Activated CD4-positive, alpha-beta T cell treated with anti-CD3 and anti-CD28 coated beads for 4 hours (primary cell): ENCODE results near the gene TICAM1.
"Not testable (repeated sequence)": the region's sequence is repeated elsewhere in the genome, so short reads cannot be mapped to it uniquely, and the experiment has no call there.

Source experiments
- DNase-seq, 2 donors: peaks; one replicate each; pipeline ENCODE4 v3.0.0-alpha.2; 2020

The TICAM1 gene

GRCh38 chr19:4844348-4845179 is 13.1 kb upstream of the TICAM1 start:
- no peak for DNase-seq

GRCh38 chr19:4843647-4843965 is 12.1 kb upstream of the TICAM1 start:
- DNase-seq: no peak

- DNase-seq: no peak
These were observed 7.7 kb upstream of the TICAM1 start for GRCh38 chr19:4839192-4839591.

DNA sequence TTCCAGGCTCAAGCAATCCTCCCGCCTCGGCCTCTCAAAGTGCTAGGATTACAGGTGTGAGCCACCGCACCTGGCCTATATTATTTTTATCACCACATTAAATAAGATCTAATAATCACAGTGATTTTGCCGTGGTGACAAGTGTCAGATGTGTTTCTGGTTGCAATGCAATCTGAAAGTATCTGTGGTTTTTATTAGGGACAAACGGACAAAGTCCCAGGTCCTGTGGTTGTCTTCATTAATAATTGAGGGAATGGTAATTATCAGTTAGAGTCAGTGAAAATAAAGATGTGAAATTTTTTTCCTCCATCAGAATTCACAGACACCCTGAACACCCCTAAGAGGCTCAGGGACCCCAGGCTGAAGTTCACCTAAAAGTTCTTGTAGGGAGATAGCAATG is 1.3 kb upstream of the TICAM1 start:
- no peak for DNase-seq

- not testable (repeated sequence) for DNase-seq
These were observed 448 bp upstream of the TICAM1 start for GRCh38 chr19:4831979-4832340.

DNA sequence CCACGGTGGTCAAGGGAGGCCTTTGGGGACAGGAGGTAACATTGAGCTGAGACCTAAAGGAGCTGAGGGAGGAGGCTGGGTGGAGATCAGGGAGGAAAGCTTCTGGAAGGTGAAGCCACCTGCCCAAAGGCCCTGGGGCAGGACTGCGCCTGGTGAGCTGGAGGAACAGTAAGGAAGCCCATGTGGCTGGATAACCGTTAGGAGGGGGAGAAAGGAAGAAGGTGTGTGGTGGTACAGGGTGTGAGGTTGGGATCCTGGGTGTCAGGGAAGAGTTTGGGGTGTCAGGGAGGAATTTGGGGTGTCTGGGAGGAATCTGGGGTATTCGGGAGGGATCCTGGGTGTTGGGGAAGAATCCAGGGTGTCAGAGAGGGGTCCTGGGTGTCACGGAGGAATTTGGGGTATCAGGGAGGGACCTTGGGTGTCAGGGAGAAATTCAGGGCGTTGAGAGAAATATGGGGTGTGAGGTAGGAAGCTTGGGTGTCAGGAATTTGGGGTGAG is 695 bp downstream of the TICAM1 start:
- DNase-seq: no peak

- no peak for DNase-seq
These were observed 1.2 kb downstream of the TICAM1 start for GRCh38 chr19:4830332-4830731.

GRCh38 chr19:4829001-4829712 is 2.4 kb downstream of the TICAM1 start:
- DNase-seq: no peak

GRCh38 chr19:4823577-4823976 is 7.9 kb downstream of the TICAM1 start:
- no peak for DNase-seq

DNA sequence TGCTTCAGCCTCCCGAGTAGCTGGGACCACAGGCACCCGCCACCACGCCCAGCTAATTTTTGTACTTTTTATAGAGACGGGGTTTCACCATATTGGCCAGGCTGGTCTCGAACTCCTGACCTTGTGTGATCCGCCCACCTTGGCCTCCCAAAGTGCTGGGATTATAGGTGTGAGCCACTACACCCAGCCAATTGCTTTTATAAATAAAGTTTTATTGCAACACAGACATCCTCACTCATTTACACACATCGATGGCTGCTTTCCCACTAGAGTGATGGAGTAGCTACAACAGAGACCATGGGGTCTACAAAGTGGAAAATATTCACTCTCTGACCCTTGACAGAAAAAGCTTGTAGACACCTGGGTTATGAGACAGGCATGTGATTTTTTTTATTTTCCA is 9.2 kb downstream of the TICAM1 start:
- not testable (repeated sequence) for DNase-seq

- no peak for DNase-seq
These were observed 10.2 kb downstream of the TICAM1 start for GRCh38 chr19:4821265-4821664.

- no peak for DNase-seq
These were observed 13.8 kb downstream of the TICAM1 start for GRCh38 chr19:4817467-4818277.

DNA sequence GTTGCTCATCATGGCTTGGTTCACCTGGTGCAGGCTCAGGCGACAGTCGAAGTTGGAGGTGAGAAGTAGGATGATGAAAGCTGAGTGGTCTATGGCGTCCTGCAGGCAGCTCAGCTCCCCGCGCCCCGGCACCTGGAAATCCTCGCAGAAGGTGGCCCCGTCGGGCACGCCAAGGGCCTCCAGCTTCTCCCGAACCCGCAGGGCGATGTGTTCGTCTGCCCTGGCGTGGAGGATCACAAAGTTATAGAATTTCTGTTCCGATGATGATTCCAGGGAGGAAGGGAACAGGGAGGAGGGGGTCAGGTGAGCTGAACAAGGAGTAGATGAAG is 14.6 kb downstream of the TICAM1 start:
- no peak for DNase-seq

DNA sequence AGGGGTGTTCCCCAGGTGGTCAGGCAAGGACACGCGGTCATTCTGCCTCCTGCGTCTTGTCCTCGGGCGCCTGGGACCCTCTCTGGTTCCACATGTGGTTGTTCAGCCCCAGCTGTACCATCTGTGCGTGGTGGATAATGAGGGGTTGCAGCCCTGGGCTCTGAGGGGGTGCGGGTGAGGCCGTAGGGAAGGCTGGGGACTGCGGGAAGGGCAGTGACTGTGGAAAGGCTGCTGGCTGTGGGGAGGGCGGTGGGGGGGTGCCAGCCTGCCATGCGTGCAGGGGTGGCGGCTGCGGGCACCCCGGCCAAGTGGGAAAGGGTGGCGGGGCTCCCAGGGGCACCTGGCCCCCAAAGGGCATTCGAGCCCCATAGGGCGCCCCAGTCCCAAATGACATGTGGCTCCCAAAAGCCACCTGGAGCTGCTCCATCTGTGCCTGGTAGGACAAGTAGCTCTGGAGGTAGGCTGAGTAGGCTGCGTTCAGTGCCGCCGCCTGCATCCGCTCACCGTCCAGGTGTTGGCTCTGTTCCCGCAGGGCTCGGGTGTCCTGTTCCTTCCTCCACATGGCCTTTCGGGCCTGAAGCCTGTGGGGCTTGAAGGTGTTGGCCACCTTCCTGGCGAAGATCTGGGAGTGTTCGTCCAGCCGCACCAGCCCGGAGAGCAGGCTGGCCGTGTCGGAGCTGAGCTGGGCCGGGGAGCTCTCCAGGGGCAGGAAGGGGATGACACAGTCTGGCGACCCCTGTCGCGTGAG is 15.1 kb downstream of the TICAM1 start:
- DNase-seq: no peak

DNA sequence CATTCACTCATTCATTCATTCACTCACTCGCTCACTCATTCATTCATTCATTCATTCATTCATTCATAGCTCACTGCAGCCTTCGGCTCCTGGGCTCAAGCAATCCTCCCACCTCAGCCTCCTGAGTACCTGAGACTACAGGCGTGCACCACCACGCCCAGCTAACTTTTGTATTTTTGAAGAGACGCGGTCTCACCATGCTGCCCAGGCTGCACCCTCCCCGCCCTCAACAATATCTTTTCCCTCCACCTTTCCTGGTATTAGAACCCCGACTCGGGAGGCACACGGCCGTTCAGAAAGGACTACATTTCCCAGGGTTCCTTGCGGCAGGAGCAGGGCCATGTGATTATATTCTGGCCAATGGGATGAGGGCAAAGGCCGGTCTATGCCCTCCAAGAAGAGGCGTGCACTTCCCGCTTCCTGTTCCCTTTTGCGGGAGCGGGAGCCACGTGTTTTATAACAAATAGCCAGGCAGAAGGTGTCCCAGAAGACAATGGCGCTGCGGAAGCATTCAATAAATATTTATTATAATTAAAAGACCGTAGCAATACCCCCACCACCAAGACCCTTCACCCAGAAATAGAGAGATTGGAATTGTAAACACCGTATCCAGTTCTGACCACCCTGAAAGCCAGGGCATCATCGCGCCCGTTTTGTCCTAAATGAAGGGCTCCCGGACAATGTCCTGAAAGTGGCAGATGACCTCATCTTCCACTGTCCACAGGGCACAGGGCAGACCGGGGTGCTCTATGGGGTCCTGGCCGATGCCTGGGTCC is 15.9 kb downstream of the TICAM1 start:
- DNase-seq: peak; percentile 75 to 77

- no peak for DNase-seq
These were observed 16.7 kb downstream of the TICAM1 start for GRCh38 chr19:4814625-4815425.

GRCh38 chr19:4811328-4812131 is 20.0 kb downstream of the TICAM1 start:
- peak; percentile 81 to 93 for DNase-seq

DNA sequence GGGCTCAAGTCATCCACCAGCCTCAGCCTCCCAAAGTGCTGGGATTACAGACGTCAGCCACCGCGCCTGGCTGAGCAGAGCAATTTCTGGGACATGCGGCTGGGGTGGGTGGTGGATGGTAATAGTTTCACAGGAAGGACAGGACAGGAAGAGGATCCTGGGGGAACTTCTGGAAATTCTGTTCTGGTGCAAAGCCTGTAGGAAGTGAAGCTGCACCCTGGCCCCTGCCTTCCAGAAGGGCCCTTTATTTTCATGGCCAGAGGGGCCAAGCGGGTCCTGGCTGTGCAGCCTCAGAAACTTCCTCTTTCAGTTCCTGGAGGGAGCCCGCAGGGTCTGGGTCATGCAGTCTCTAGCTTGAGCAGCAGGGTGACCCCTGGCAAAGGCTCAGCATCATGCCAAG is 24.3 kb downstream of the TICAM1 start:
- no peak for DNase-seq

GRCh38 chr19:4806384-4806783 is 25.1 kb downstream of the TICAM1 start:
- no peak for DNase-seq

- not testable (repeated sequence) for DNase-seq
These were observed 26.4 kb downstream of the TICAM1 start for GRCh38 chr19:4805140-4805539.
